ENCODE results near the gene RBM6.
"Not testable (repeated sequence)": the region's sequence is repeated elsewhere in the genome, so short reads cannot be mapped to it uniquely, and the experiment has no call there.

The RBM6 gene

GRCh38 chr3:49976942-49977341 lies 37.0 kb downstream of the RBM6 start:
- DNase-seq (ENCODE audit: low read depth) = no peak

DNA sequence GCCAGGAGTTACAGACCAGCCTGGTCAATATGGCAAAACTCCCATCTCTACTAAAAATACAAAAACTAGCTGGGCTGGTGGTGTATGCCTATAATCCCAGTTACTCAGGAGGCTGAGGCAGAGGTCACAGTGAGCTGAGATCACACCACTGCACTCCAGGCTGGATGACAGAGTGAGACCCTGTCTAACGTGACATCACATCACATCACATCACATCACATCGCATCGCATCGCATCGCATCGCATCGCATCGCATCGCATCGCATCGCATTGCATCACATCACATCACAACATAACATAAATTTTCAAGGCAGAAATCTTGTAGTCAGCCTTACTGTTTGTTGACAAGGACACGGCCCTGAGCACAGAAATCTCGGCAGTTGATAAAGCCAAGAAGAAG lies 44.4 kb downstream of the RBM6 start:
- no peak for DNase-seq (ENCODE audit: low read depth)

- DNase-seq (ENCODE audit: low read depth) = no peak
These were observed 52.4 kb downstream of the RBM6 start for GRCh38 chr3:49992326-49992725.

GRCh38 chr3:49994476-49994875 lies 54.5 kb downstream of the RBM6 start:
- DNase-seq (ENCODE audit: low read depth) = no peak

GRCh38 chr3:49996016-49996415 lies 56.1 kb downstream of the RBM6 start:
- DNase-seq (ENCODE audit: low read depth) = no peak

GRCh38 chr3:49997862-49998261 lies 57.9 kb downstream of the RBM6 start:
- no peak for DNase-seq (ENCODE audit: low read depth)

- no peak for DNase-seq (ENCODE audit: low read depth)
These were observed 58.4 kb downstream of the RBM6 start for GRCh38 chr3:49998326-49998725.

DNA sequence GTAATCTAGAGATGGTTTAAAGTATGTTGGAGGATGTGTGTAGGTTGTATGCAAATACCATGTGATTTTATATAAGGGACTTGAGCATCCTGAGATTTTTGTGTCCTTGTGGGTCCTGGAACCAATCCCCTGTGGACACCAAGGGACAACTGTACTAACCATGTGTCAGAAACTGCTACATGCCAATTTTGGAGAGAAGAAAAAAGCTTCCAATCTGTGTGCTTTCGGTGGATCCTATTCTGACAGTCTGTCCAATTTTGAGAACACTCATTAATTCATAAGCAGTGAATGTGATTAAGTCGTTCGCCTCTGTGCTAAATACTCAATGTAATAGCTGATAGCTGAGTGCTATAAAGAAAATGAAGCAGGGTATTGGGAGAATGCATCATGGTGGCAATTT lies 61.6 kb downstream of the RBM6 start:
- no peak for DNase-seq (ENCODE audit: low read depth)

- DNase-seq (ENCODE audit: low read depth) = no peak
These were observed 63.3 kb downstream of the RBM6 start for GRCh38 chr3:50003216-50003615.

DNA sequence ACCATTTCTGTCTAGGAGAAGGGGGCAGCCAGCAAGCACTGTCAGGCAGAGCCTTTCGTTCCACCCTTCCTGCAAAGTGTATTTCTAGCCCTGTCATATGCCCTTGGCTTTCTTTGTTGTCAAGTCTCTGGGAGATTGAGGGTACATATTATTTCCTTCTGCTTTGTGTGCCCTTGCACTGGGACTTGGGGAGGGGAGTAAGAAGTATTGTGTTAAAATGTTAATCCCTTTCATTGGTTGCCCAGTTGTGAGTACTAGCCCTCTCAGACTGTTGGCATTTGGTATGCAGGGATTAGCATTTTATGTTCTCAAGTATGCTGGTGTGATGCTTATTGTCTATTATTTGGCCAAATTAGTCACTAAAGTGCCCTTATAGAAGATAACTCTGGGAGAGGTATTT lies 63.9 kb downstream of the RBM6 start:
- no peak for DNase-seq (ENCODE audit: low read depth)

DNA sequence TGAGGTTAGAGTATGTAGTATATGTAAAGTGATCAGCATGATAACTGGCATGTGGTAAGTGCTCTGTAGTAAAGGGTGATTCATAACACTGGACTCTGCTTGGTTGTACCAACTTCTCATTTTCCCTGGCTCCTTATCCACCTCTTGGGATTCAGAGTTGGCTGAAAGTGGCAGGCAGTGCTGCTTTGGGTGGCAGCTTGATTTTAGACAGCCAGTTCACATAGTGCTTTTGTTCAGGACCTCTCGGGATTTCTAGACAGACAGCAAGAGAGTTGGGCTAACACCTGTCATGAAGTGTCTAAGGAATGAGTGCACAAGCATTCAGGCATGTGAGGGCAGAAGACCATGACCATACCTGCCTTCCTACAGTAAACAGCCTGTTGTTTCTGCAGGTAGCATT lies 69.0 kb downstream of the RBM6 start:
- no peak for DNase-seq (ENCODE audit: low read depth)

GRCh38 chr3:50010959-50011358 lies 71.0 kb downstream of the RBM6 start:
- no peak for DNase-seq (ENCODE audit: low read depth)

DNA sequence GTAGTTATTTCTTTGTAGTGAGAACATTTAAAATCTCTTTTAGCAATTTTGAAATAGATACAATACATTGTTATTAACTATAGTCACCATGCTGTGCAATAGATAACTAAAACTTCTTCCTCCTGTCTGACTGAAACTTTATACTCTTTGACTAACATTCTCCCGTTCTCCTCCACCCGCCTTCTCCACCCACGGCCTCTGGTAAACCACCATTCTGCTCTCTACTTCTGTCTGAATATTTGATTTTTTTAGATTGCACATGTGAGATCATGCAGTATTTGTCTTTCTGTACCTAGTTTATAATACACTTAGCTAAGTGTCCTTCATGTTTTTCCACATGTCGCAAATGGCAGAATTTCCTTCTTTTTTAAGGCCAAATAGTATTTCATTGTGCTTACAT lies 76.0 kb downstream of the RBM6 start:
- no peak for DNase-seq (ENCODE audit: low read depth)

DNA sequence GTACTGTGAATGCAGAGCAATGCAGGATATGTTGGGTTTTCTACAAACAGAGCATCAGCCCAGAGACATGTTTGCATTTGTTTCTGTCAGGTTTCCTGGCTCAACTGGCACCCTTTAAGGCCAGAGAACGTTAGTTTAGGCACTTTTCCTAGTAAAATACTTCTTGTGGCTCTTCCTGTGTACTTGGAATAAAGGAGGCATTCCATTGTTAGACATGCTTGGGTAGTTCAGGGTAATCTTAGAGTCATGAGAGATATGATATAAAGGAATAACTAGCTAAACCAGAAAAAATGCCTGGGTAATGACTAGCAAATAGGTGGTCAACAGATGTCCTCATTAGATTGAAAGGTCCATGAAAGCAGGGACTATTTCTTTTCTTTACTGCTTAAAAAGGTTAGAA lies 88.4 kb downstream of the RBM6 start:
- DNase-seq (ENCODE audit: low read depth) = no peak

DNA sequence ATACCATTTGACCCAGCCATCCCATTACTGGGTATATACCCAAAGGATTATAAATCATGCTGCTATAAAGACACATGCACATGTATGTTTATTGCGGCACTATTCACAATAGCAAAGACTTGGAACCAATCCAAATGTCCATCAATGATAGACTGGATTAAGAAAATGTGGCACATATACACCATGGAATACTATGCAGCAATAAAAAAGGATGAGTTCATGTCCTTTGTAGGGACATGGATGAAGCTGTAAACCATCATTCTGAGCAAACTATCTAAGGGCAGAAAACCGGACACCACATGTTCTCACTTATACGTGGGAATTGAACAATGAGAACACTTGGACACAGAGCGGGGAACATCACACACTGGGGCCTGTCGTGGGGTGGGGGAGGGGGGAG lies 91.3 kb downstream of the RBM6 start:
- DNase-seq (ENCODE audit: low read depth) = not testable (repeated sequence)

DNA sequence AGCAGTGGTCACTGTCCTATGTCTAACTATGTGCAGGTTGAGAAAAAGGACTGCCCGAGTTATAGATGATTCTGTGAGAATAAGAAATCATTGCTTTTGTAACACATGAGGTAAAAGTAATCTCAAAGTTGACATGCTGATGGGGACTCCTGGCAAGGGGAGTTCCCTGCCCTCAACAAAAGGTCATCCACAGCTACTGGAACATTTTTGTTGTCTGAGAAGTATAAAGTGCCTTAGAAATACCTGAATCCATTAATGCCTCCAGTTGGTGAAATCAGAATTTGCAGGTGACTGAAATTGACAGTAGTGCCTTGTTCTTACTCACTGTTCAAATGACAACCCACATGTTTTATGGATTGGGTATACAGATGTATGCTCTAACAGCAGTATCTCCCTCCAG lies 105.0 kb downstream of the RBM6 start:
- no peak for DNase-seq (ENCODE audit: low read depth)

- DNase-seq (ENCODE audit: low read depth) = no peak
These were observed 107.5 kb downstream of the RBM6 start for GRCh38 chr3:50047426-50047825.

GRCh38 chr3:50050361-50050760 lies 110.4 kb downstream of the RBM6 start:
- no peak for DNase-seq (ENCODE audit: low read depth)

- no peak for DNase-seq (ENCODE audit: low read depth)
These were observed 117.8 kb downstream of the RBM6 start for GRCh38 chr3:50057756-50058155.

- DNase-seq (ENCODE audit: low read depth) = no peak
These were observed 128.2 kb downstream of the RBM6 start for GRCh38 chr3:50068134-50068533.

DNA sequence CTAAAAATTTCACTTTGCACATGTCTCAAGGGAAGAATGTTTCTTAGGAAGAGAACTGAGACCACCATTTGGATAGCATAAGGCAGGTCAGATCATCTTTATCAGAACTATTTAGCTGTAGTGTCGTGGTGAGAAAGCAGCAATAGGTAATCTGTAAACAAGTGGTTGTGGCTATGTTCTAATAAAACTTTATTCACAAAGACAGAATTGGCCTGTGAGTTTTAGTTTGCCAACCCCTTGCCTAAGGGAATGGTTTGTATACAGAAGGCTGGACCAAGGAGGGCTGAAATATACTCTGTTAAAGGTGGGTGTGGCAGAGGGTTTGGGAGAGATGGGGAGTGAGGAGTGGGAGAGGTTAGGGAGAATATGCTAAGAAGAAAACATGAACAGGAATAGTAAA lies 138.1 kb downstream of the RBM6 start:
- DNase-seq (ENCODE audit: low read depth) = no peak

DNA sequence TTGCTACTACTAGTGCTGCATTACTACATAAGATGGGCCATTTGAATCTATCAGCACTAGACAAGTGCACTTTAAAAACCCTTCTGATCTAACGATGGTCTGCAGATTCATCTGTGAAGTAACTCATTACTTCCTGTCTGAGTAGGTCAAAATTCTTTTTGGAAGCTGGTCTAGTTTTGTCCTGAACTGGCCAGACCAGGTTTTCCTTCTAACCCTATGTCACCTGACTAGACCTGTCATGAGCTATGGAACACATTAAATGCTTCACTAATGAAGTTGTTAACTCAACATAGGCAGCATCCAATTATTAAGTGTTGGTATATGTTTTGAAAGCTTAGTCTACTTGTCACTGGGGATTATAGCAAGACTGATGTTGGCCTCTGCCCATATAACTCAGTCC lies 138.7 kb downstream of the RBM6 start:
- DNase-seq (ENCODE audit: low read depth) = no peak

DNA sequence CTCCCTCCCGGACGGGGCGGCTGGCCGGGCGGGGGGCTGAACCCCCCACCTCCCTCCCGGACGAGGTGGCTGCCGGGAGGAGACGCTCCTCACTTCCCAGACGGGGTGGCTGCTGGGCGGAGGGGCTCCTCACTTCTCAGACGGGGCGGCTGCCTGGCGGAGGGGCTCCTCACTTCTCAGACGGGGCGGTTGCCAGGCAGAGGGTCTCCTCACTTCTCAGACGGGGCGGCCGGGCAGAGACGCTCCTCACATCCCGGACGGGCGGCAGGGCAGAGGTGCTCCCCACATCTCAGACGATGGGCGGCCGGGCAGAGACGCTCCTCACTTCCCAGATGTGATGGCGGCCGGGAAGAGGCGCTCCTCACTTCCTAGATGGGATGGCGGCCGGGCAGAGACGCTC lies 145.0 kb downstream of the RBM6 start:
- not testable (repeated sequence) for DNase-seq (ENCODE audit: low read depth)

DNA sequence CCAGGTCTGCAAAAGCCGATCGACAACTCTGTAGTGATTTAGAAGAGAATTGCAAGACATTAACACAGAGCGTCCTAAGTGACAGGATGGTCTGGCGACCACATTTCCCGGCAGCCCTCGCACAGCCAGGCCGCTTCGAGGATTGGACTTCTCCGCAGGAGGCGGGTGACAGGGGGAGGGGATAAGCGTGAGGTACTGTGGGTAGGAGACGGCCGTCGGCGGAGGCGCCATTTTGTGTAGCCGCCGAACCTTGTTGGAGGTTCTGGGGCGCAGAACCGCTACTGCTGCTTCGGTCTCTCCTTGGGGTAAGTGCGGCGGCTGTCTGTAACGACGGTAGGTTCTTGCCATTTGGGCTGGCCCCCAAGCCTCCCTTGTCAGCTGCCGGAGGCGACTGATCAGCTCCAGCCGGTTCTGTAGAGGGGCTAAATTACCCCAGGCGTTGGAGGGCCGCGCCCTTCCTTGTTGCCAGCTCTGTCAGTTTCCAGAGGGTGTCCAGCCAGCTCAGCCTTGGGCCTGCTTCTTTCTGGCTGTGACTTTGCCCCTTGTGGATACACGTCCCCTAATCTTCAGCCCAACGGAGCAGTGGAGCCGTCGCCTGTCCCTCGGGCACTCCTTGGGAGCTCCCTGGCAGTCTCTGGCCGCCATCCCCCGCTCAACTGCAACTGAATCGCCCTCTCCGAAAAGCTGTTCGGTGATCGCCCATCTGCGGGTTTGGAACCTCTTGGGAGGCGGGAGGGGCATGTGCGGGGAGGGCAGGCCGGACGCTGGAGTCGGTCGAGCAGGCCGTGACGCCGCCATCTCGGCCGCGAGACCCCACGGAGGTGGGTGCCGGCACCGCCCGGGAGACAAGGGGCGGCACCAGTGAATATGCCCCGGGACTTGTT lies 149.0 kb downstream of the RBM6 start, which contains the start of gene RBM5:
Gene RBM5, plus strand, starts transcription at position 195 of the 884 bp plus-strand sequence. CDS start 1,516 bp downstream, outside the sequence.
- DNase-seq (ENCODE audit: low read depth) = peak; percentile 83

All from T-helper 22 cell (primary cell).